ENCODE measurements around the gene NEURL3.

Gene NEURL3

DNA sequence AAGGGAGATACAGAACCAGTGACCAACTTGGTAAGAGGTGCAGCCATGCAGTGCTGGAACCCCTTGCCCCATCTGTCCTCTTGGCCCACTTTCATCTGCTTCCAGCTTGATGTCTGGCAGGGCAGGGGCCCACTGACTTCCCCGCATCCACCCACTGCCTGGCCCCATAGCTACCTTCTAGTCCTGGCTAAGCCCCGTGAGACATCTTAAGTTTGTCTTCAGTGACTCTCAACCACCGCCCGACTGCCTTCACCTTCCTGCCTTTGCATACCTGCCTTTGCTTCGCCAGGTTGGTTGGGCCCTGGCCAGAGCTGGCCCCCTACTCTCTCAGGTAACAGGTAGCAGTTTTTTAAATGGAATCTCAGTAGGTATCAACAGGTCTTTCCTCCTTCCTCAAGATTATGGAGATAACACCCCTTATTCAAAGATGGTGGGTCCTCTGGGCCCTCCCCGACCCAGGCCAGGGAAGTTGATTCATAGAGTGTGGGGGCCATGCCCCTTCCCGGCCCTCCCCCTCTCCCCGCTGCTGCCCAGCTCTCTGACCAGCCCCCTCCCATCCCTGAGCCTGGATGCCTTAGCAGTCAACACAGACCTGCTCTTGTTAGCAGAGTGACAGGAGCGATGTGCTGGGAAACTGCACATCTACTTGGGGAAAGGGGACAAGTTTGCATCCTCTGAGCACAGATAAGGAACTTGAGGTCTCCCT lies 34.2 kb upstream of the NEURL3 start:
- no peak for DNase-seq

DNA sequence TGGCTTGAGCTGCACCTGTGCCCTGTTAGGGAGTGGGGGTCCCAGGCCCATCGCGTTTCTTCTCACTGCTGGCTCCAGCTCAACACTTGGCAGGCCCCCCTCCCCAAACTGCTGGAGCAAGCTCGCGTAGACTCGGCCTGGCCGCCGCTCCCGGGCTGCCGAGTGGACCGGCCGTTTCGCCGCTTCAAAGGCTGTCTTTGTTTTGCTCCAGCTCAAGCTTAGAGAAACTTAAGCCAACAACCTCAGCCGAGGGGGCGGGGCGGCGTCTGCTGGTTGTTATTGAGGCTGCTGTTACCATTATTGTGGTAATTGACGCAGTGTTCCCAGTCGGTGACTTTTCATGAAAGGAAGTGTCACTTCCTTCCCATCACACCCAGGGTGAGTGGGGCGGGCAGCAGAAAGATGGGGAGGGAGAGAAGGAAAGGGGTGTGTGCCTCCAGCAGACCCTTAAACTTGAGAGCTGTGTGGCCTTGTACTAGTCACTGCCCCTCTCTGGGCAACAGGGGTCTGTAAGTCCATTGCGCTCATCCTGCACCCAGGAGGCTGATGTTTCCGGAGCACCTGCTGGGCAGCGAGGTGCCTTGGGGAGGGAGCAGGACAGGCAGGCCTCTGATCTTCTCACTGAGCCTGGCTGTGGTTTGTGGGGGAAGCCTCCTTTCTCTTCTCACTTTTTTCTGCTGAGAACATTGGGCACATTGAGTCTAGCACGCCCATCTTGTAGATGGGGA lies 33.5 kb upstream of the NEURL3 start:
- peak; percentile 59 for DNase-seq

DNA sequence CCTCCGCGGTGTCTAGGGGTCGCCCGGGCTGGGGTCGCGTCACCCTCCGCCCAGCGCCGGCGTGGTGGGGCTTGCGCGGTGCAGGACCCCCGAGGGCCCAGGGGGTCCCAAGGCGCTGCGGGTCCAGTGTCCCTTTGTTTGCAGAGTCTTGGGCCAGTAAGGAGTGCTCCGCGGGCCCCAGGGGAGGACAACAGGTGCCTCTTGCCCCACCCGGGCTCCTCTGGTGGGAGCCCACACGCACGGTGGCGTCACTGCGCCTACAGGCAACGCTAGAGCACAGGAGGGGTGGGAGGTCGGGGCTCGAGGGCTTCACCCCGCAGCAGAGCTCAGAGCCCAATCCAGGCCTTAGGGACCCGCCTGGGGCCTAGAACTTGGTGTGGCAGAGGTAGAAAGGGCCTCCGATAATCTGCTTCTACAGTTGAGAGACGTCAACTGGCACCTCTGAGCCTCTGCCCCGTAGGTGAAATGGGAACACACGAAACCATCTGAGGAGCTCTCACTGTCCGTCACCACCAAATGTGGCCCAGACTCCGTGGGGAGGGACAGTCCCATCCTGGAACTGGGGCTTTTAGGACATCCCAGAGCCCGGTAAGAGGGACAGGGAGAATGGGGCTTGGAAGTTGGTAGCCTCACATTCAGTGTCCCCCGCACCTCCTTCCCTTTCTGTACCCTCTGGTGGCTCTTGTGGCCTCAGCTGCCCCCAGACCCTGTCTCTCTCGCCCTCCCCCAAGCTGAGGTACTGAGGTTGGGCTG lies 32.8 kb upstream of the NEURL3 start:
- DNase-seq, result no peak

DNA sequence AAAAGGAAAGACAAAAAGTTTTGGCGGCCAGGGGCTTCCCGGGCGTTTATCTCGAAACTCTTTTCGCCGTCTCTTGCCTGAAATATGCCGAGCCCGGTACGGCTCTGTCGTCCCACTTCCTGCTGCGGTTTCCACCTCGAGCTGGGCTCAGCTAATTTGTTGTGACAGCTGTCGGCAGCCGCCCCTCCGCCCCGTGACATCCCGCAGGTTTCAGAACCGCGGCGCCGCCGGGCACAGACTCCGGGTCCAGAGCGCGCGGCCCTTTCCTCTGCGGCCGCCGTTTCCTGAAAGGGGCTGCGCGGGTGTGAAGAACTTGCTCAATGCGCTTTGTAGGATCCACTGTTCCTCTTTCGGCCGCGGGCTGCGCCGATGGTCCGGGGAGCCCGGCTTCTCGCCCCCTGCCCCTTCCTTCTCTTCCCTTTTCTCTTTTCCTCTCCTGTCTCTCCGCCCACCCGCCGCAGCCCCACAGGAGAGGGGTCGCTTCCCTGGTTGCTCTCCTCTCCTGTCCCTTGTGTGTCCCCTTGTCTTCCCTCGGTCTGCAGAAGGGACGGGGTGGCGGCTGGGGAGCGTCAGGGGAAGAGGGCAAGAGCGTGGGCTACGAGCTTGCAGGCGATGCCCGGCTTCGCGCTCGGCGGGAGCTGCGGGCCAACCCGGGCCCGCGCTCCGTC lies 32.0 kb upstream of the NEURL3 start:
- peak; percentile 39 for DNase-seq

DNA sequence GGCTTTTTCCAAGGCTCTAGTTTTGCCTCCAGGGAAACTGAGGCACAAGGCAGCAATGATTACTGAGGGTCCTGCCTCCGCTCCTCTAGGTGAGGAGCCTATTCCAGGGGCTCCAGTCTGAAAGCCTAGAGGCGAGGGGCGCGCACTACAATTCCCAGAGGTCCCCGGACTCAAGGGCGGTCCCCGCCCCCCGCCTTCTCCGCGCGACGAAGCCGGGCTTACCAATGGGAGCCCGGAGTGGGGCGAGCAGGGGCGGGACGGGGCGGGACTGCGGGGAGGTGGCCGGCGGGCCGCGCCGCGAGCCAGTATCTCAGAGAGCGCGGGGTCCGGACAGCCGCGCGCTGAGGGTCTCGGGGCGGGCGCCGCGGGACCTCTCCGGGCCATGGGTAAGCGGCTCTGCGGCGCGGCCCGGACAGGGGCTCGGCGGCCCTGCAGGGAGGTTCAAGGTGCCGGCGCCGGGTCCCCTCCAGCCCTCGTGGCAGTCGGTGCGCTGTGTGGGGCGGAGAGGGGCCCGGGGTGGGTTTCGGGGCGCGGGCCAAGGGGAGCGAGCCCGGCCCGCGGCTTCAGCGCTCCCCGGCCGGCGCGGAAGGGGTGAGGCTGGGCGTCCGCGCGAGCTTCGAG lies 31.4 kb upstream of the NEURL3 start, which contains the start of gene ARID5A:
Gene ARID5A (plus strand): TSS at position 308 of the 621 bp plus-strand sequence. CDS start 75 bp downstream, at position 383.
- DNase-seq, result peak; percentile 95

GRCh38 chr2:96535331-96535730 lies 30.2 kb upstream of the NEURL3 start:
- DNase-seq, result no peak

DNA sequence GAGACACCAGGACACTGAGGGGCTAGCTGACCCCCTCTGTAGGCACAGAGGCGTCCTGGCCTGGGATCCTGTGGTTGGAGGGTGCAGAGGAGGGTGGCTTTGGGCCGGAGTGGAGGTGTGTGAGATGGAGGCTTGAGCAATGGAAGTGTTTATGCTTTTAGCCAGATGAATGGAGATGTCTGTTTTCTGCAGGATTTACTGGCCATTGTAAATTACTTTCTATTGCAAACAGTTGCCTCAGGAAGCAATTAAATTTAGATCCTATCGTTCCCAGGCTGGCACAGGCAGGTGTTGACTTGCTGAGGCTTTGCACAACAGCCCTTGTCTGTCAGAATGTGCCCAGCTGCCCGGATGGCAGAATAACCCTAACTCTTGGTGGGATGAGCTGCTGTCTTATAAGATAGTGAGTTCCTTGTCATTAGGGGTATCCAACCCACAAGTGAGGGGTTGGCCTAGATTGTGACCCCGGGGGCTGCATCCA lies 29.6 kb upstream of the NEURL3 start:
- DNase-seq, result no peak

DNA sequence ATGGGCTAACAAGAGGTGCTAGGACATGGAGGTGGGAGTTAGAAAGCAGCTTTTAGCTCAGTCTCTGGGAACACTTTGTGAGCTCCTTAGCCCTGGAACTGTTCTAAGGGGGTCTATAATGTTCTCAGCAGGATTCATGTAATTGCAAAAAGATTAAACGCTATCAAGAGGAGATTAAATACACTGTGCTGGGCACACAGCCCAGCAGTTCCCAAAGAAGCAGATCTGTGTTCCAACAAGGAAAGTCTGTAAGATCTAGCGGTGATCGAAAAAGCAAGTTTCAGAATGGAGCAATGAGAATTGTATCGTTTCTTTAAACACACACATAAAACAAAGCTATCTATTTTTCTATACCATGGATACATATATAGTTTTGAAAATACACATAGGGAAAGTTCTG lies 29.0 kb upstream of the NEURL3 start:
- no peak for DNase-seq

GRCh38 chr2:96533292-96534073 lies 28.3 kb upstream of the NEURL3 start:
- no peak for DNase-seq

GRCh38 chr2:96532641-96533291 lies 27.6 kb upstream of the NEURL3 start:
- DNase-seq, result no peak

DNA sequence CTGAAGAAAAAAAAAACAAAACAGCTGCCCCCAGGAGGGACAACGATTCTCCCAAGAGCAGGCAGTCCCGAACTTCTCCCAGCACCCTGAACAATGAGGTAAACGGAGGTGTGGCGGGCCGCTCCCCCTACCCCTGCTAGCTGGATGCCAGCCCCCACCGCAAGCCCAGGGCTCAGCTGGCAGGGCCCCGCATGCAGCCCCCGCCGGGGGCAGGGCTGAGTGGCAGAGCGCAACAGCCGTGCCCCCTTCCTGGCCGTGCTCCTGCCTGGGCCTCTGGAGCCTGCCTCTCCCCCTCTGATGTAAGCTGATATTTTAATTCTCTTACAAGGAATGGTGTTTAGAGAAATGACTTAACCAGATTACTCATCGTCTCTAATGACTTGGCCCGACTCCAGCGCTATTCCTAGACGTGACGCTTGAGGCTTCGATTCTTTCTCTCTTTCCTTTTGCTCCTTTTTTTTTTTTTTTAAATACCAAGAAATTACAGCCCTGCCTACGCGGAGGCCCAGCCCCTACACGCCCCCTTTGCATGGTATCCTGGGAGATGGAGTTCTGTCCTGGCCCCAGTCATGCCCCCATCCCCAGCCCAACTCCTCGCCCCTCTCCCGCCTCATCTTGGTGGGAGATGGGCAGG lies 26.8 kb upstream of the NEURL3 start:
- DNase-seq, result peak; percentile 99

DNA sequence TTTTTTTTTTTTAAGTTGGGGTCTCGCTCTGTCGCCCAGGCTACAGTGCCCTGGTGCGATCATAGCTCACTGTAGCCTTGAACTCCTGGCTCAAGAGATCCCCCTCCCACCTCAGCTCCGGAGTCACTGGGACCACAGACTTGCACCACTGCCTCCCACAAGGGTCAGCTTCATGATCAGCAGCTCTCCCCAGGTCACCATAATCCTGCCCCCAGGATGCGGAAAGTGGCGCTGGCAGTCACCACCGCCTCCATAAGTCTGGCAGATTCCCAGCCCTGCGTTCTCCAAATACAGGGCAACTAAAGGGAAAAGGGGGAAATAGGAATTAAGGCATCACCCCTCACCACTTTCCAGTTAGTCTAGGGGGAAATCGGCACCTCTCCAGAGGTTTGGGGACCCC lies 26.2 kb upstream of the NEURL3 start:
- no peak for DNase-seq

DNA sequence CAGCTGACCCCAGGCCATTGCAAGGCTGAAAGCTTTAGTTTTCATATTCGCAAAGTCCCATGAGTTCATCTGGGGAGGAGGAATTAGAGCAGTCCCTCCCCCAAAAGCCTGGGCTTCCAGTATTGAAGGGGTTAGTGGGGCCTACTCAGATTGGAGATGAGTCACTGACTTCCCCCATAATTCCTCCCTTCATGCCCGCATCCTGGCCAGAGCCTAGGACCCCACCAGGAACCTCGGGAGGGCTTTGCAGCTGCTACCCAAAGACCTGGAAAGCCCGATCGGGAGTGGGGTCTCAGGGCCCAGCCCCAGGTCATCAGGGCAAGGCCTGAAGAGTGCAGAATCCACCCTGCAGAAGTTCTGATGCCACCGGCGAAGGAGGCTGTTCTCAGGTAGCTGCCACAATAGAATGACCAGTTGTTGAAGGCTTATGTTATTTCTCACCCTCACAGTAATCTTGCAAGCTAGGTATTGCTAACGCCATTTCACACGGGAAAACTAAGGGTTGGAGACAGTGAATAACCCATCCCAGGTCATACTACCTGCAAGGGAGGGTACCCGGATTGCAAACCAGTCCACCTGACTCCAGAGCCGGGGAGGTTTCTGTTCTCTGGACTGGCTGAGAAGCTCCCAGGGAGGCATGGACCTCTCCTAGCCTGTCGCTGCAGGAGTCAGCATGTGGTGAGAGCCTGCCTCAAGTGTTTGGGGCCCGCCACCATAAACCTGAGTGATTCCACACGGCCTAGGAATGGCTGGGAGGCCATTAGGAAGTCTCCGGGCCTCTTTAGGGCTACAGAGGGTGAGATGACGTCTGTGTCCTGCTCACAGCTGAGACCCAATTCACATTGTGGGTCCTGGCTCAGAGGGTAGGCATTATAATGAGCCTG lies 25.6 kb upstream of the NEURL3 start:
- no peak for DNase-seq

GRCh38 chr2:96530144-96530430 lies 24.9 kb upstream of the NEURL3 start:
- no peak for DNase-seq

DNA sequence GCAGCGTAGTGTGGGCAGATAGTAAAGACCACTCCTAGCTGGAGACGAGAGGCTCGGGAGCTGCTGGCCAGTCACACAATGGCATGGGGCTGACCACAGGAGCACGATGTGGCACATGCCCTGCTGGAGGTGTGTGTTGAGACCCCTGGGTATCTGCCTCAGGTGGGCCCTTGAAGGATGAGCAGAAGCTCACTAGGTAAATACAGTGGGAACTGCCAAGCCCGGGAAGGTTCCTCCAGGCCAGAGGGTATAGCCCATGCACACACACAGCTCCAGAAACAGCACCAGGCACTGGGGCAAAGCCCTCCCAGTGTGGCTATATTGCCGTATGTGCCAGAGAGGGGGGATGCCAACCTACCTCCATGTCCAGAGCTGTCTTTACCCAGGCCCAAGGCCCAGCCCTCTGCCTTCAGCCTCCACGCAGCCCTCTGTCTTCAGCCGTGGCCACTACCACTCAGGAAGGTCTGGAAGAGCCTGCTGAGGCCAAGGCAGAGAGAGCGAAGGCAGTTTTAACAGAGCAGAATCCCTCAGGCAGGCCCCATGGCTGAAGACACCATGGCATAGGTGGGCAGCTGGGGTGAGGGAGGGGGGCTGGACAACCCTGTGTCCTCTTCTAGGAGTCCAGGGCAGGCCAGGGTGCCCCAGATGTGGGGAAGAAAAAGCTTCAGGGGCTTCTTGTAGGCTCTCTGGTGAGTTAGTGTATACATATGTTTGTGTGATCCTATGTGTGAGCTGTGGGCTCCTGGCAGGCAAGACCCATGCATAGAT lies 24.4 kb upstream of the NEURL3 start:
- DNase-seq, result no peak

- DNase-seq, result no peak
Measured at GRCh38 chr2:96528700-96529375, 23.7 kb upstream of the NEURL3 start.

DNA sequence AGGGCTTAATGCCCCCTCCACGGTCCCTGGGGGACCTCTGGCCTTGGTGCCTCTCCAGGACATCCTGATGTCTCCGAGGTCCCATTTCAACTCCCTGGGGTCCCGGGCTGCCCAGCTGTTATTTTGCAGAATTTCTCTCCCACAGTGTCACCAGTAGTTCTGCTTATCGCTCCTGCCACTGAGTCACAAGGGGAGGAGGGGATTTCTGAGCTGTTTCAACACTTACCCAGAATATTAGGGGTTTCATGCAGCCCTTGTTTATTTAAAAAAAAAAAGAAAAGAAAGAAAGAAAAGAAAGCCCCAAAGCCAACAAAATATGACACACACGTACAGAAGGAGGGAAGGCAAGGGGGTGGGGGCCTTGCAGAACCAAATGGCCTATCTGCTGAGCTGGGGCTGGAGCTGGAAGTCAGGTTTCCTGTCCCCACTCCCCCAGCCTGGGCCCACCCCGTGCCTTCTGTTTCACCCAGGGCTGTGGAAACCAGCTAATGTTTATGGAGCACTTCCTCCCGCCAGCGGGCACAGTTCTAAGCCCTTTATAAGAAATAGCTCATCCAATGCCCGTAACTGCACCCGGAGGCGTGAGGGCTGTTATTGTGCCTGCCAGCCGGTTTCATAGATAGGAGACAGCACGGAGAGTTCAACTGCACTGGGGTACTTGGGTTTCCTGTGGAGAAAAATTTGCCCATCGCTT lies 23.0 kb upstream of the NEURL3 start:
- DNase-seq, result no peak

Measured in NCI-H82 (cell line).